GM23338 (cell line): ENCODE results near the gene EFR3B. TPM values are rescaled to one million over a fixed set of nuclear protein-coding genes. Genes with fewer than 3 reads are reported as not detected.

Source experiments
- ATAC-seq: fragments of 200-7000 bp; cut with Tn5 transposase; 3 replicates; pipeline ENCODE4 v1.9.1; 2020
- DNase-seq: peaks from one replicate; pipeline ENCODE4 v3.0.0-alpha.2; 2015; ENCODE audit warnings: low spot score
- H2AFZ ChIP-seq: fragments of 200-600 bp; sonication (generic); 2 replicates; pipeline ENCODE4 v1.8.0; 2016; ENCODE audit warnings: antibody characterized with exemption, mild to moderate bottlenecking, moderate library complexity
- H3F3A ChIP-seq: fragments of 200-600 bp; sonication (generic); replicated peaks from 2 replicates; pipeline ENCODE4 v1.8.0; 2017; ENCODE audit warnings: antibody characterized with exemption, mixed run types, low read depth
- H3K27ac ChIP-seq: fragments of 200-600 bp; sonication (generic); 2 replicates; pipeline ENCODE4 v1.6.1; 2016; ENCODE audit warnings: low read depth
- H3K27me3 ChIP-seq: fragments of 200-600 bp; sonication (generic); 2 replicates; pipeline ENCODE4 v1.8.0; 2016; ENCODE audit warnings: mild to moderate bottlenecking, mixed run types, moderate library complexity; ENCODE audit not compliant: insufficient read depth
- H3K36me3 ChIP-seq: fragments of 200-600 bp; sonication (generic); 2 replicates; pipeline ENCODE4 v1.8.0; 2016; ENCODE audit warnings: mild to moderate bottlenecking; ENCODE audit not compliant: insufficient read depth
- H3K4me1 ChIP-seq: fragments of 200-600 bp; sonication (generic); 2 replicates; pipeline ENCODE4 v1.8.0; 2016; ENCODE audit warnings: mild to moderate bottlenecking, moderate library complexity; ENCODE audit not compliant: insufficient read depth
- H3K4me2 ChIP-seq: fragments of 200-600 bp; sonication (generic); 2 replicates; pipeline ENCODE4 v1.7.1; 2017; ENCODE audit warnings: mixed run types
- H3K4me3 ChIP-seq: fragments of 200-600 bp; sonication (generic); 2 replicates; pipeline ENCODE4 v1.6.1; 2016; ENCODE audit warnings: mixed run types
- H3K79me2 ChIP-seq: fragments of 200-600 bp; sonication (generic); replicated peaks from 2 replicates; pipeline ENCODE4 v1.8.0; 2017; ENCODE audit warnings: mild to moderate bottlenecking; ENCODE audit not compliant: insufficient read depth
- H3K9me2 ChIP-seq: fragments of 200-600 bp; sonication (generic); 2 replicates; pipeline ENCODE4 v1.8.0; 2017; ENCODE audit not compliant: insufficient read depth
- H4K20me1 ChIP-seq: fragments of 200-600 bp; sonication (generic); replicated peaks from 2 replicates; pipeline ENCODE4 v1.8.0; 2017; ENCODE audit warnings: mild to moderate bottlenecking; ENCODE audit not compliant: insufficient read depth
- H3K27ac Mint-ChIP-seq: 2 replicates; pipeline ENCODE4 v1.8.0; 2020; ENCODE audit warnings: inconsistent platforms, mild to moderate bottlenecking, moderate library complexity, mixed read lengths
- H3K27me3 Mint-ChIP-seq: 3 replicates; pipeline ENCODE4 v1.8.0; 2022; ENCODE audit warnings: low read depth, mild to moderate bottlenecking, moderate library complexity, mixed read lengths, inconsistent platforms; ENCODE audit not compliant: insufficient read depth, poor library complexity
- H3K36me3 Mint-ChIP-seq: 3 replicates; pipeline ENCODE4 v1.8.0; 2021; ENCODE audit warnings: low read depth, mild to moderate bottlenecking, inconsistent platforms, moderate library complexity, mixed read lengths
- H3K4me1 Mint-ChIP-seq: 3 replicates; pipeline ENCODE4 v1.8.0; 2020; ENCODE audit warnings: mild to moderate bottlenecking, inconsistent platforms, mixed read lengths
- H3K4me3 Mint-ChIP-seq: 3 replicates; pipeline ENCODE4 v1.8.0; 2021; ENCODE audit warnings: moderate library complexity, mild to moderate bottlenecking, inconsistent platforms, mixed read lengths
- H3K9me3 Mint-ChIP-seq: 3 replicates; pipeline ENCODE4 v1.8.0; 2020; ENCODE audit warnings: moderate library complexity, mild to moderate bottlenecking, inconsistent platforms, mixed read lengths
- CREB1 ChIP-seq: fragments of 250-450 bp; sonication (Bioruptor Pico); IDR thresholded peaks from 2 replicates; pipeline ENCODE4 v1.5.0; 2020; ENCODE audit warnings: low read depth, mild to moderate bottlenecking, moderate library complexity
- EZH2 ChIP-seq: fragments of 200-600 bp; sonication (generic); IDR thresholded peaks from one replicate; pipeline ENCODE4 v1.8.0; 2017; ENCODE audit warnings: antibody characterized with exemption, mild to moderate bottlenecking, low read depth; ENCODE audit not compliant: unreplicated experiment
- EZH2phosphoT487 ChIP-seq: fragments of 200-600 bp; sonication (generic); IDR thresholded peaks from one replicate; pipeline ENCODE4 v1.8.1; 2018; ENCODE audit warnings: antibody characterized with exemption; ENCODE audit not compliant: unreplicated experiment
- JUNB ChIP-seq: IDR thresholded peaks from one replicate; pipeline ENCODE4 v1.6.1; 2016; ENCODE audit warnings: antibody characterized with exemption; ENCODE audit not compliant: unreplicated experiment
- NANOG ChIP-seq: IDR thresholded peaks from 2 replicates; pipeline ENCODE4 v1.6.1; 2016; ENCODE audit warnings: antibody characterized with exemption, borderline replicate concordance
- STAT1 ChIP-seq: IDR thresholded peaks from one replicate; pipeline ENCODE4 v1.6.1; 2016; ENCODE audit warnings: antibody characterized with exemption; ENCODE audit not compliant: unreplicated experiment
- ZNF114 ChIP-seq: fragments of 250-450 bp; sonication (Bioruptor Pico); IDR thresholded peaks from 2 replicates; pipeline ENCODE4 v1.5.0; 2020; ENCODE audit warnings: mild to moderate bottlenecking, moderate library complexity
- ZNF331 ChIP-seq: fragments of 250-450 bp; sonication (Bioruptor Pico); IDR thresholded peaks from 2 replicates; pipeline ENCODE4 v1.5.0; 2020; ENCODE audit warnings: low read depth, mild to moderate bottlenecking, moderate library complexity
- polyA plus RNA-seq: library from polyadenylated mRNA; unstranded; fragments of >200 nt; fragmentation: Nextera tagmentation; extraction: Ambion mirVana; gene quantifications from 2 replicates; pipeline ENCODE4 v1.2.1, GENCODE V29; 2016
- total RNA-seq: library from RNA; depleted of rRNA; stranded (reverse); fragments of >200 nt; shearing (Covaris generic); gene quantifications from 2 replicates; pipeline ENCODE4 v1.2.3, GENCODE V29; 2014
- TF ChIP-seq, protein P1 (sequence below): fragments of 250-450 bp; sonication (Bioruptor Pico); IDR thresholded peaks from 2 replicates; pipeline ENCODE4 v1.5.0; 2020; ENCODE audit warnings: mild to moderate bottlenecking, moderate library complexity
- TF ChIP-seq, protein P2 (sequence below): IDR thresholded peaks from one replicate; pipeline ENCODE4 v1.6.1; 2018; ENCODE audit warnings: antibody characterized with exemption; ENCODE audit not compliant: unreplicated experiment

Gene EFR3B
- total and polyA plus RNA-seq, 2 experiments from 2014 or later: 3.3 to 10.7 TPM

DNA sequence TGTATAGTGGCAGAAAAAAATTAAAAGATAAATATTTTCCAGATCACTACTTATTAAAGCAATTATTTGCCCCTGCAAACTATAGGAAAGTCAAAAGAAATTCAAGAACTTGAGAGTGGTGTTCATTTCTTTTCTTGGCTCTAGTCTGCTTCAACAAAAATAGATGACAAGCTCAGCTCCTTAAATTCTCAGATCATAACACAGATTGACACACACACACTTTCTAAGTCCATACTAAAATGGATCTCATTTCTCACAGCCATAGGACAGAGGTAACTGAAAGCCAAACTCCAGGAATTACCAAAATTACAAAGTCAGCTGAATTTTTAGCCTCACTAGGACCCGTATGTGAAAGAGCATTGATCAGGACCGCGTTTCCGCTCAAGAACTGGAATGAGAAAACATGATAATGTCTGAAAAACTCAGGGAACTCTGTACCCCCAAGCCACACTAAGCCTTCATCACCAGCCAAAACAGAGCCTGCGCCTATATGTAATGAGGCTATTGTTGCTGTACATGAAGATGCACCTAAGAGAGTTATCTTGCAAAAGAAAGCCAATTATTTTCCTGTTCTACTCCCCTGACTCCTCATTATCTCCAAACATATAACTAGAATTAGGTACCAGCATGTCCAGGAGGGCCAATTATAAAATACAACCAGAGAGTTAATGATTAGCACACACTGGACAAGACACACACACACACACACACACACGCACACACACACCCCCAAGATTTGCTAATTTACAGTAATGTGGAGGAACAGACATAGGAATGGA lies 16.5 kb upstream of the EFR3B start (continued):
- TF ChIP-seq ZNF114 (CRISPR knock-in tag): no peak

DNA sequence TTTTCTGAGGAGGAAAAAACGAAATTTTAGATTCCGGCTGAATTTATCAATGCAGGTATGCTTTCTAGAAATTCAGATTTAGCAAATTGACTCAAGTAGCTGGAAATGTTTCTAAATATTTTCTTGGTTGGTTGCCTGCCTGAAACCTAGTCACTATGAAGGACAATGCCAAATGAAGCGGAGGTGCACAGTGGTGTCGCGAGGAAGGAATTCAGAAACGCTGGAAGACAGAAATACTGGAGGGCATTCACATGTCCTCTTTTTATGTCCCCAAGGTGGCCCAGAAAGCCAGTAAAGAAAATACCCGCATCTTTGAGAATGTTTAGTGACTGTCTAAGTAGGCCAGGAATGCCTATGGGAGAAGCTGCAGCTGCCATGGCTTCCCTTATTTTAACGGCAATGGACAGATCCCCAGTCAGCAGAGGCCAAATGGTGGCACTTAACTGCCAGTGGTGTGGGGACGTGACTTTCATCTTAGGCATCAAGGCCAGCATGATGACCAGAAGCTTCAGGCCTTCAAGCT lies 15.8 kb upstream of the EFR3B start:
- Histone ChIP-seq H2AFZ (no peak overlapping the region), H3K27me3 (no peaks in the 10 kb centered on the region), H3K9me2 (no peaks in the 10 kb centered on the region), H3K4me2 (no peak overlapping the region), H3K4me3 (no peak overlapping the region), H3K27ac (no peak overlapping the region), H4K20me1 (no peaks in the 10 kb centered on the region), H3K36me3 (no peaks in the 10 kb centered on the region), H3K79me2 (no peaks in the 10 kb centered on the region), H3F3A (no peaks in the 10 kb centered on the region), H3K4me1 (no peaks in the 10 kb centered on the region)
- Mint-ChIP-seq H3K4me3 (no peak overlapping the region), H3K4me1 (no peaks in the 10 kb centered on the region), H3K27me3 (no peaks in the 10 kb centered on the region), H3K36me3 (no peaks in the 10 kb centered on the region), H3K27ac (no peak overlapping the region), H3K9me3 (no peaks in the 10 kb centered on the region)
- DNase-seq (no peak), ATAC-seq (no peak)
- TF ChIP-seq JUNB: no peak
- TF ChIP-seq ZNF114 (CRISPR knock-in tag): no peak
- TF ChIP-seq STAT1: no peak
- TF ChIP-seq, protein P1, sequence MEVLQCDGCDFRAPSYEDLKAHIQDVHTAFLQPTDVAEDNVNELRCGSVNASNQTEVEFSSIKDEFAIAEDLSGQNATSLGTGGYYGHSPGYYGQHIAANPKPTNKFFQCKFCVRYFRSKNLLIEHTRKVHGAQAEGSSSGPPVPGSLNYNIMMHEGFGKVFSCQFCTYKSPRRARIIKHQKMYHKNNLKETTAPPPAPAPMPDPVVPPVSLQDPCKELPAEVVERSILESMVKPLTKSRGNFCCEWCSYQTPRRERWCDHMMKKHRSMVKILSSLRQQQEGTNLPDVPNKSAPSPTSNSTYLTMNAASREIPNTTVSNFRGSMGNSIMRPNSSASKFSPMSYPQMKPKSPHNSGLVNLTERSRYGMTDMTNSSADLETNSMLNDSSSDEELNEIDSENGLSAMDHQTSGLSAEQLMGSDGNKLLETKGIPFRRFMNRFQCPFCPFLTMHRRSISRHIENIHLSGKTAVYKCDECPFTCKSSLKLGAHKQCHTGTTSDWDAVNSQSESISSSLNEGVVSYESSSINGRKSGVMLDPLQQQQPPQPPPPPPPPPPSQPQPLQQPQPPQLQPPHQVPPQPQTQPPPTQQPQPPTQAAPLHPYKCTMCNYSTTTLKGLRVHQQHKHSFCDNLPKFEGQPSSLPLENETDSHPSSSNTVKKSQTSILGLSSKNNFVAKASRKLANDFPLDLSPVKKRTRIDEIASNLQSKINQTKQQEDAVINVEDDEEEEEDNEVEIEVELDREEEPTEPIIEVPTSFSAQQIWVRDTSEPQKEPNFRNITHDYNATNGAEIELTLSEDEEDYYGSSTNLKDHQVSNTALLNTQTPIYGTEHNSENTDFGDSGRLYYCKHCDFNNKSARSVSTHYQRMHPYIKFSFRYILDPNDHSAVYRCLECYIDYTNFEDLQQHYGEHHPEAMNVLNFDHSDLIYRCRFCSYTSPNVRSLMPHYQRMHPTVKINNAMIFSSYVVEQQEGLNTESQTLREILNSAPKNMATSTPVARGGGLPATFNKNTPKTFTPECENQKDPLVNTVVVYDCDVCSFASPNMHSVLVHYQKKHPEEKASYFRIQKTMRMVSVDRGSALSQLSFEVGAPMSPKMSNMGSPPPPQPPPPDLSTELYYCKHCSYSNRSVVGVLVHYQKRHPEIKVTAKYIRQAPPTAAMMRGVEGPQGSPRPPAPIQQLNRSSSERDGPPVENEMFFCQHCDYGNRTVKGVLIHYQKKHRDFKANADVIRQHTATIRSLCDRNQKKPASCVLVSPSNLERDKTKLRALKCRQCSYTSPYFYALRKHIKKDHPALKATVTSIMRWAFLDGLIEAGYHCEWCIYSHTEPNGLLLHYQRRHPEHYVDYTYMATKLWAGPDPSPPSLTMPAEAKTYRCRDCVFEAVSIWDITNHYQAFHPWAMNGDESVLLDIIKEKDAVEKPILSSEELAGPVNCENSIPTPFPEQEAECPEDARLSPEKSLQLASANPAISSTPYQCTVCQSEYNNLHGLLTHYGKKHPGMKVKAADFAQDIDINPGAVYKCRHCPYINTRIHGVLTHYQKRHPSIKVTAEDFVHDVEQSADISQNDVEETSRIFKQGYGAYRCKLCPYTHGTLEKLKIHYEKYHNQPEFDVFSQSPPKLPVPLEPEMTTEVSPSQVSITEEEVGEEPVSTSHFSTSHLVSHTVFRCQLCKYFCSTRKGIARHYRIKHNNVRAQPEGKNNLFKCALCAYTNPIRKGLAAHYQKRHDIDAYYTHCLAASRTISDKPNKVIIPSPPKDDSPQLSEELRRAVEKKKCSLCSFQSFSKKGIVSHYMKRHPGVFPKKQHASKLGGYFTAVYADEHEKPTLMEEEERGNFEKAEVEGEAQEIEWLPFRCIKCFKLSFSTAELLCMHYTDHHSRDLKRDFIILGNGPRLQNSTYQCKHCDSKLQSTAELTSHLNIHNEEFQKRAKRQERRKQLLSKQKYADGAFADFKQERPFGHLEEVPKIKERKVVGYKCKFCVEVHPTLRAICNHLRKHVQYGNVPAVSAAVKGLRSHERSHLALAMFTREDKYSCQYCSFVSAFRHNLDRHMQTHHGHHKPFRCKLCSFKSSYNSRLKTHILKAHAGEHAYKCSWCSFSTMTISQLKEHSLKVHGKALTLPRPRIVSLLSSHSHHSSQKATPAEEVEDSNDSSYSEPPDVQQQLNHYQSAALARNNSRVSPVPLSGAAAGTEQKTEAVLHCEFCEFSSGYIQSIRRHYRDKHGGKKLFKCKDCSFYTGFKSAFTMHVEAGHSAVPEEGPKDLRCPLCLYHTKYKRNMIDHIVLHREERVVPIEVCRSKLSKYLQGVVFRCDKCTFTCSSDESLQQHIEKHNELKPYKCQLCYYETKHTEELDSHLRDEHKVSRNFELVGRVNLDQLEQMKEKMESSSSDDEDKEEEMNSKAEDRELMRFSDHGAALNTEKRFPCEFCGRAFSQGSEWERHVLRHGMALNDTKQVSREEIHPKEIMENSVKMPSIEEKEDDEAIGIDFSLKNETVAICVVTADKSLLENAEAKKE (CRISPR knock-in tag): no peak
- TF ChIP-seq, protein P2, sequence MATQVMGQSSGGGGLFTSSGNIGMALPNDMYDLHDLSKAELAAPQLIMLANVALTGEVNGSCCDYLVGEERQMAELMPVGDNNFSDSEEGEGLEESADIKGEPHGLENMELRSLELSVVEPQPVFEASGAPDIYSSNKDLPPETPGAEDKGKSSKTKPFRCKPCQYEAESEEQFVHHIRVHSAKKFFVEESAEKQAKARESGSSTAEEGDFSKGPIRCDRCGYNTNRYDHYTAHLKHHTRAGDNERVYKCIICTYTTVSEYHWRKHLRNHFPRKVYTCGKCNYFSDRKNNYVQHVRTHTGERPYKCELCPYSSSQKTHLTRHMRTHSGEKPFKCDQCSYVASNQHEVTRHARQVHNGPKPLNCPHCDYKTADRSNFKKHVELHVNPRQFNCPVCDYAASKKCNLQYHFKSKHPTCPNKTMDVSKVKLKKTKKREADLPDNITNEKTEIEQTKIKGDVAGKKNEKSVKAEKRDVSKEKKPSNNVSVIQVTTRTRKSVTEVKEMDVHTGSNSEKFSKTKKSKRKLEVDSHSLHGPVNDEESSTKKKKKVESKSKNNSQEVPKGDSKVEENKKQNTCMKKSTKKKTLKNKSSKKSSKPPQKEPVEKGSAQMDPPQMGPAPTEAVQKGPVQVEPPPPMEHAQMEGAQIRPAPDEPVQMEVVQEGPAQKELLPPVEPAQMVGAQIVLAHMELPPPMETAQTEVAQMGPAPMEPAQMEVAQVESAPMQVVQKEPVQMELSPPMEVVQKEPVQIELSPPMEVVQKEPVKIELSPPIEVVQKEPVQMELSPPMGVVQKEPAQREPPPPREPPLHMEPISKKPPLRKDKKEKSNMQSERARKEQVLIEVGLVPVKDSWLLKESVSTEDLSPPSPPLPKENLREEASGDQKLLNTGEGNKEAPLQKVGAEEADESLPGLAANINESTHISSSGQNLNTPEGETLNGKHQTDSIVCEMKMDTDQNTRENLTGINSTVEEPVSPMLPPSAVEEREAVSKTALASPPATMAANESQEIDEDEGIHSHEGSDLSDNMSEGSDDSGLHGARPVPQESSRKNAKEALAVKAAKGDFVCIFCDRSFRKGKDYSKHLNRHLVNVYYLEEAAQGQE: no peak
- TF ChIP-seq EZH2: no peak
- no peak for TF ChIP-seq ZNF331 (CRISPR knock-in tag)
- no peak for TF ChIP-seq CREB1 (CRISPR knock-in tag)
- TF ChIP-seq EZH2phosphoT487: no peak
- TF ChIP-seq NANOG: no peak
